DND-41 (cell line): ENCODE measurements around the gene LRP8.

Experiments
- CTCF ChIP-seq: IDR thresholded peaks from 2 replicates; pipeline ENCODE4 v1.5.1; 2012; ENCODE audit warnings: borderline replicate concordance, low read length, moderate library complexity, mild to moderate bottlenecking; ENCODE audit not compliant: poor library complexity, severe bottlenecking; ENCODE audit errors: extremely low read depth
- EZH2 ChIP-seq: IDR thresholded peaks from 3 replicates; pipeline ENCODE4 v1.6.1; 2012; ENCODE audit warnings: borderline replicate concordance, low read depth, mild to moderate bottlenecking, moderate library complexity, low read length, inconsistent platforms; ENCODE audit not compliant: severe bottlenecking

DNA sequence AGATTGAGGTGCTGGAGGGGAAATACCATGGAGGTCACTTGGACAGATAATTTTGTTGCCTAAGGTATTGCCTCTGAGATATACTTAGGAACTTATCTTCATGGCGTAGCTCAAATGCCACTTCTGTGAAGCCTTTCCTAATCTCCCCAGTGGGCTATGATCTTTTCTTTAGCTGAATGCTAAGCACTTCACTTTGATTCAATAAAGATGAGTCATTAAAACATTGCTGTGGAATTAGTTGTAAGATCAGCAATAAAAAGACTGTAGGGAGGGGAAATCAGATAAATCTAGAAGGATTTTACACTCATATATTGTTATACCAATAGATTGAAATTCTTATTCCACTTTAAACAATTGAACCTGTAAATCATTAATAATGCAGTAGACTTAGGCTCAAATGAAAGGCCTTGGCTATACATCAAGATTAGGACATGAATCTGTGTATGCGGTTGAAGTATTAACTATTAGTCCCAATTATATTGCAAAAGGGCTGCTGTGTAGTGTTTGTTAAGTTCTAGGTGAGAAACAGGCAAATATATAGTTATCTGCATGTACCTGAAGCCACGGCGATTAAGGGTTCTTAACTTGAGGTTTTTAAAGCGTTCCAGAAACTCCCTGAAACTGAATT lies 70.3 kb downstream of the LRP8 start:
- TF ChIP-seq CTCF (no peak), EZH2 (no peak)
